Stimulated activated naive CD8-positive, alpha-beta T cell treated with anti-CD3 and anti-CD28 coated beads, Interleukin-15, amount 100 ng/mL, for 72 hours (primary cell): Measurements from ENCODE around the gene YPEL2.
A peak's percentile ranks its signal among the peaks of the same experiment; 100 is the strongest.

Experiments used
- ATAC-seq: fragments of 150-1000 bp; cut with Tn5 transposase; 2 replicates; pipeline ENCODE4 v1.10.0; 2021; ENCODE audit warnings: mild to moderate bottlenecking, moderate library complexity
- DNase-seq, 2 donors: peaks; one replicate each; pipeline ENCODE4 v3.0.0; 2021 to 2022
- H3K27ac Mint-ChIP-seq, 2 donors: one replicate each; pipeline ENCODE4 v1.8.0; 2022; ENCODE audit warnings: mild to moderate bottlenecking in 2 of 2, mixed read lengths in 2 of 2, moderate library complexity in 2 of 2
- H3K27me3 Mint-ChIP-seq: one replicate; pipeline ENCODE4 v1.8.0; 2022; ENCODE audit warnings: mixed read lengths
- H3K4me1 Mint-ChIP-seq: one replicate; pipeline ENCODE4 v1.8.0; 2022; ENCODE audit warnings: mild to moderate bottlenecking, mixed read lengths
- H3K4me3 Mint-ChIP-seq, 2 donors: one replicate each; pipeline ENCODE4 v1.8.0; 2022; ENCODE audit warnings: mild to moderate bottlenecking in 2 of 2, mixed read lengths in 2 of 2, moderate library complexity in 1 of 2
- H3K9me3 Mint-ChIP-seq, 2 donors: one replicate each; pipeline ENCODE4 v1.8.0; 2022; ENCODE audit warnings: mixed read lengths in 2 of 2

YPEL2 gene

DNA sequence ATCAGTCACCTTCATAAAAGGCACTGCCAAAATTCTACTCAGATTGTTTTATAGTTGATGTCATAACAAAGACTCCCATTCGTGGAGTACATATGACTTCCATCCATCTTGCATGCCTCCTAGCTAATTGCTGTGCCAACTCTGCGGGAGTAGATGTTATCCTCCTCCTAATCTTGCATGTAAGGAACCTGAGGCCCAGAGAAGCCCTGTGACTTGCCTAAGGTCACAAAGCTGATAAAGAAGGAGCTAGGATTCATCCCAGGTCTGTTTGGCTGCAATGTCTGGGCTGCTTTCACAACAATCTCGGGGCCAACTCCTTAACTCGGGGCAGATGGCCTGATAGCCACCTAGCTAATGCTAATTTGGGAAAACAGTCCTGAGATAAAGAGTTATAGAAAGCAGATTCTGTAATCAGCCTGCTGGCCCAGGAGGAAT is 87.3 kb downstream of the YPEL2 start:
- no peak for ATAC-seq
- H3K9me3 Mint-ChIP-seq = no peaks in the 10 kb centered on the region

DNA sequence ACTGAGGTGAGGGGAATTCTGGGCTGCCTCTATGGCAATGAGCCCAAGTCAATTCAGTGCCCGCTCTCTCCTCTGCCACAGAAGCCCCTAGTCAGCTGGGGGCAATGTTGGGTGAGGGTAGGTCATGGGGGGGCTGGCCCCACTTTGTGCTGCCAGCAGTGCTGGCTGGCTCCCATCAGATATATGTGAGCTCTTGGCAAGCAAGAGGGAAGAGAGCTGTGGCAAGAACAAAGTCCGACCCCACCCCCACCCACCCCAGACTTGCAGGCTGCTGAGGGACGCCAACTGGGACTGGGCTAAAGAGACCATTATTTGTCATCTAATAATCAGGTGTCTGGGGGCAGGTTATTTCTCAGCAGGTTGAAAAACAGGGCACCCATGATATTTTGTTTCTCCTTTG is 89.4 kb downstream of the YPEL2 start:
- ATAC-seq (no peak), DNase-seq (no peak)
- H3K27me3 Mint-ChIP-seq = no peaks in the 10 kb centered on the region
- H3K4me1 Mint-ChIP-seq = peaks cover 22% of the 10 kb centered on the region
- no peak overlapping the region for H3K4me3 Mint-ChIP-seq
- H3K9me3 Mint-ChIP-seq = no peaks in the 10 kb centered on the region
- H3K27ac Mint-ChIP-seq = no peak overlapping the region

More for the DNA sequence above, 87.3 kb downstream of the YPEL2 start:
- DNase-seq = no peak
- Mint-ChIP-seq H3K27me3 (no peaks in the 10 kb centered on the region), H3K4me3 (no peak overlapping the region), H3K27ac (no peak overlapping the region), H3K4me1 (peaks cover 35% of the 10 kb centered on the region)

DNA sequence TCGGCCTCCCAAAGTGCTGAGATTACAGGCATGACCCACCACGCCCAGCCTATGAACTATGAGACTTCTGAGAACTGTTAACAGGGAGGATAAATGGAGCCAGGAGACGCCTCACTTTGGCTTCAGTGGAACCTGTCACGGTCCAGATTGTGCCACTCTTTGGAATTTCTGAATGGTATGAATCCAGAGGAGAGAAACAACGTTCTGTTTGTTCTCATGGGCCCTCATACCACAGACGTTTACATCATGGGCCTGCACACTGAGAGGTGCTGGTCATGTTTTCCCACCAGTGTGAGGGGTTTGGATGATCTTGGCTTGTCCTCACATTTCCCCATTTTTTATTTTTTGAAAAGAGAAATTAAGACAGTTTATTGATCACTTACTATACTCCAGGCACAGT is 90.3 kb downstream of the YPEL2 start:
- Mint-ChIP-seq H3K27ac (peak overlapping the region; percentile 31 to 72), H3K9me3 (no peaks in the 10 kb centered on the region), H3K27me3 (no peaks in the 10 kb centered on the region), H3K4me3 (no peak overlapping the region), H3K4me1 (peaks cover 21% of the 10 kb centered on the region)
- ATAC-seq (no peak), DNase-seq (no peak)

DNA sequence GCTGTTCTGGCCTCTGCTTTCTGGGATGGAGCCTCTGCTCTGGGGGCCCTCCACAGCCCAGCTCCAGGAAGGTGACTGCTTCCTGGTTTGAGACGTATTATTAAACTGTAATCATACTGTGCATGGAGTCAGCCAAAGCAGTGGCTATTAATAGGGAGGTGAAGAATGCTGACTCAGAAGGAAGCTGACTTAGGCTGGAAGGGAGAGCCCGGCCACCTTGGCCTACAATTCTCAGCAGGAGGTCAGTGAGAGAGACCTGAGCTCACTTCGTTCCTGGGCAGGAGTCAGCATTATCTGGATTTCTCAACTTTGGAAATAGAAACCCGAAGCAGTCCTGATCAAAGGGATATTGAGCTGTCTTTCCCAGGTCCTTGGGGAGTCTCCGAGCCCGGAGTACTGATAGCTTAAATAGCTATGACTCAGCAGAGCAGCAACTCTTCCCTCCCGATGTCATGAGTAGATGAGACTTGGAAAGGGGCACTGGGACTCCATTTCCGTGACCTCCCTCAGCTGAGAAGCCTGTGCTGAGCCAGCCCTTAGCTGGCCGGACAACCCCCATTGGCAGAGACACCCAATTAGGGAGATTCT is 91.8 kb downstream of the YPEL2 start:
- Mint-ChIP-seq H3K9me3 (no peaks in the 10 kb centered on the region), H3K4me3 (no peak overlapping the region), H3K4me1 (peaks cover 27% of the 10 kb centered on the region), H3K27me3 (no peaks in the 10 kb centered on the region), H3K27ac (no peak overlapping the region)
- ATAC-seq (no peak), DNase-seq (no peak)

DNA sequence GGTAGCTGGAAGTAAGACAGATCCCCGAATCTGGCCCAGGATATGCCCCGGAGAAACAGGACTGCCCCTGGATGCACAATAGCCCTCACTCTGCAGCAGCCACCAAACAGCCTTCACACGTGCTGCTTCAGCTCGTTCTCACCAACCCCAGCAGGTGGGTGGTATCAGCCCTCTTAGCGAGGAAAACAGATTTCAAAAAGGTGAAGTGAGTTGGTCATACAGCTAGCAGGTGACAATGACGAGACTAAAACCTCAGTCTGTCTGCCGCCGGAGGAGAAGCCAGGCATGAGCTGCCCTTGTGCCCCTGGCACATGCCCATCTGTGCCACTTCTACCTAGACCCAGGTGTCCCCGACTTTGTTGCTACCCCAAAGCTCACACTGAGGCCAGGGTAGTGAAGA is 92.4 kb downstream of the YPEL2 start:
- H3K4me1 Mint-ChIP-seq = peaks cover 27% of the 10 kb centered on the region
- ATAC-seq = no peak

DNA sequence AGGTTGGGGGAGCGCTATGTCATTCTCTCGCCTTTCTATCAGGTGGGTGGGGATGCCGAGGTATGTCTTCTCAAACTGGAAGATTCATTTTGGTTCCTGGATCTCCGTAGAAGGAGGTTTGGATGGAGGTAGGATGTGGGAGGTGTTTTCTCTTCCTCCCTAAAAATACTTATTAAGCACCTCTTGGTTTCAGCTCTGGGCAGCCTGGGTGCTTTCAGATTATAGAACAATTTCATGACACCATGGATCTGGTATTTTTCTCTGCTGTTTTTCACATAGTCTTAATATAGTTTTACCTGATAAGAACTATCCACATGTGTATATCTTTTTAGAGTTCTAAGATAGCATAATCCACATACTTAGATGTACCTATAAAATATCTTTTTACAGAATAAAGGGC is 92.9 kb downstream of the YPEL2 start:
- H3K27me3 Mint-ChIP-seq = no peaks in the 10 kb centered on the region
- no peaks in the 10 kb centered on the region for H3K9me3 Mint-ChIP-seq
- no peak for ATAC-seq
- H3K27ac Mint-ChIP-seq = no peak overlapping the region
- no peak for DNase-seq
- H3K4me3 Mint-ChIP-seq = no peak overlapping the region
- peaks cover 27% of the 10 kb centered on the region for H3K4me1 Mint-ChIP-seq

More for the DNA sequence above, 92.4 kb downstream of the YPEL2 start:
- H3K27me3 Mint-ChIP-seq = no peaks in the 10 kb centered on the region
- no peaks in the 10 kb centered on the region for H3K9me3 Mint-ChIP-seq
- no peak overlapping the region for H3K27ac Mint-ChIP-seq
- H3K4me3 Mint-ChIP-seq = no peak overlapping the region
- DNase-seq = no peak

DNA sequence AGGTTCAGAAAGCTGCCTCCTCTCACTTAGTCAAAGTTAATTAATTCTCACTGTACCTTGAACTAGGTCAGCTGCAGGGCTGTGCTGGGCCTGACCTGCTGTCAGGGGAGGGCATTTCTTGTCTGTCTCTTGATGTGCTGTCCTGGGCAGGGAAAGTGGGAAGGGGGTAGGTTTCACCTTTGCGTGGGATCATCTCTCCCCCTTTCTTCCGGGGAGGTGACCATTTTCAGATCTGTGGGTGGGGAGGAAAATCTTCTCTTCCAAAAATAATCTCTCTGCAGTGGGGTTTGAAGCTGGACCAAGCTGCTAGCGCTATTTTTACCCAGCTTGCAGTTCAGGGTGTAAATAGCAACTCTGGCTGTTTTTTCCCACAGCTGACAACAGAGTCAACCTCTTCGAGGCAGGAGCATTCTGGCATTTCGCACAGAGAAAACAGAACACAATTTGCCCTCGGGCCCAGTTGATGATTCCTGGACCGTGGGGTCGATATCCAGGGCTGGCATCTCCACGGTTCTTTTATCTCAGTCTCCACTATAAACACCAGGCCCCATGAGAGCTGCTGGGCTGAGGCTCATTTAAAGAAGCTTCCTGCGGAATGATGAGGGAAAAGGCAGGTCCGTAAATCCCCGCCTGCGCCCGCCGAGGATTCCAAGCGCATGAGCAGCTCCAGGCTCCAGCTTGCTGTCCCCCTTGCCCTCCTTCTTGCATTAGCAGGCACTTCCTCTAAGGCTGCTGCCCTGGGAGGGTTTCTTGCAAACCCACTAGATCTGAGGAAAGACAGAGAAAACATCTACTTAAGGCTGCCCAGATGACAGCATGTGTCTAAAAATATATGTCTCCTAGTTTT is 93.9 kb downstream of the YPEL2 start:
- no peak for ATAC-seq
- Mint-ChIP-seq H3K27ac (no peak overlapping the region), H3K9me3 (no peaks in the 10 kb centered on the region), H3K27me3 (no peaks in the 10 kb centered on the region), H3K4me1 (peaks cover 24% of the 10 kb centered on the region), H3K4me3 (no peak overlapping the region)
- no peak for DNase-seq

DNA sequence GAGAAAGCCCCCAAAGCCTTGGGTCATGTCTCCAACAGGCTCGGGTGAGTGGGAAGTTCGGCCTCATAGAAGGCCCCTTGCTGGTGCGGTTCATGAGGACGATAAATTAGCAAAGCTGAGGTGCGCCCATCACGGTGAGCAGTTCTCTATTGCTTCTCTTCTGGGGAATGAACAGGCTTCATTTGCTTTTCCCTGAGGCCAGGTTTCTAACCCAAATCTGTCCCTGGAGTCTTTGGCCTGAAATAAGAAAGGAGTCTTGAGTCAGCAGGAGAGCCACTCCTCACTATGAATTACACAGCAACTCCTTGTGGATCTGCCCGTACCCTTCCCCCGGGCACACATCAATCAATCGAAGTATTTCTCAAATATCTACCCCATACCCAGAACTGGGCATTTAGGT is 94.6 kb downstream of the YPEL2 start:
- H3K27ac Mint-ChIP-seq = no peak overlapping the region
- no peak for DNase-seq
- ATAC-seq = no peak
- no peaks in the 10 kb centered on the region for H3K9me3 Mint-ChIP-seq
- no peaks in the 10 kb centered on the region for H3K27me3 Mint-ChIP-seq
- H3K4me1 Mint-ChIP-seq = peaks cover 22% of the 10 kb centered on the region
- no peak overlapping the region for H3K4me3 Mint-ChIP-seq

DNA sequence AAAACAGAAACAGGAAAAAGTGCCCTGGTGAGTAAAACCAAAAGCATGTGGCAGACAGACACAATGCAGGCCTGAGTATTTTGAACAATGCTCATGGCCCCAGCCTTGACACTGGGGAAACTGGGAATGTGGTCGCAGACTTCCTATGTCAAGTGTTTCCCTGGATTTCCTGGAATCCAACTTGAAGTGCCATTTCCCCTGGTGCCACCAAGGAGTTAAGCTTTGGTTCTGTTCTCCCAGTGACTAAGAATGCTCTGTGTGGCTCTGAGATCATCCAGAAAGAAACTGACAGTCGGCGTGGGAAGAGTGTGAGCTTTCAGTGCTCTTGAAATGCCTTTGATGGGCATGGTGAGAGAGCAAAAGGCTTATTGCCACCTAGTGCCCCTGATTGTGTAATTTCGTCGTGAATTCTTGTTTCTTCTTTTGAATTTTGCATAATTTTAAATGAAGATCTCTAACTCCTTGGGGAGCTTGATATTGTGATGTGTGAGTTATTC is 96.0 kb downstream of the YPEL2 start:
- Mint-ChIP-seq H3K9me3 (peaks cover under 1% of the 10 kb centered on the region in 2 donors), H3K27me3 (no peaks in the 10 kb centered on the region), H3K27ac (no peak overlapping the region), H3K4me3 (peak overlapping the region in 1 of 2 donors; percentile 9), H3K4me1 (peaks cover 29% of the 10 kb centered on the region)
- DNase-seq = peak; percentile 49 to 63
- peak; percentile 99 for ATAC-seq

DNA sequence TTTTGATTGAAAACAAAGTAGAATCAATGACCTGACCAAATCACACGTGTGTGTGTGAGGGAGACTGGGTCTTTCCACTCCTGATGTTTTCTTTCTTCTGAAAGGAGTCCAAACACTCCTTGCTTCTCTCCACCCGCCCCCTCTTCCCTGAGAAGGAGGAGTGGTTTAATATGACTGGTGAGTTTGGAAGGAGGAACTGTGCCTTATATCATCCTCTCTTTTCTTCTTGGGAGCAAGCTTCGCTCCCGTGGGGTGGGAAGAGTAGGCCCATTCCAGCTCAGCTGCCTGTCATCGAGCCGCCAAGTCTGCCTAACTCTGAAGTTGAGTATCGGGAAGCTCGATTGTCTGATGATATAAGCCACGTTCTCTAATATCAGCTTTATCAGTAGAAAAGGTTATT is 96.5 kb downstream of the YPEL2 start:
- Mint-ChIP-seq H3K4me1 (peaks cover 29% of the 10 kb centered on the region), H3K27me3 (no peaks in the 10 kb centered on the region), H3K9me3 (peaks cover 5 to 6% of the 10 kb centered on the region in 2 donors), H3K27ac (no peak overlapping the region), H3K4me3 (no peak overlapping the region)
- no peak for ATAC-seq
- no peak for DNase-seq

DNA sequence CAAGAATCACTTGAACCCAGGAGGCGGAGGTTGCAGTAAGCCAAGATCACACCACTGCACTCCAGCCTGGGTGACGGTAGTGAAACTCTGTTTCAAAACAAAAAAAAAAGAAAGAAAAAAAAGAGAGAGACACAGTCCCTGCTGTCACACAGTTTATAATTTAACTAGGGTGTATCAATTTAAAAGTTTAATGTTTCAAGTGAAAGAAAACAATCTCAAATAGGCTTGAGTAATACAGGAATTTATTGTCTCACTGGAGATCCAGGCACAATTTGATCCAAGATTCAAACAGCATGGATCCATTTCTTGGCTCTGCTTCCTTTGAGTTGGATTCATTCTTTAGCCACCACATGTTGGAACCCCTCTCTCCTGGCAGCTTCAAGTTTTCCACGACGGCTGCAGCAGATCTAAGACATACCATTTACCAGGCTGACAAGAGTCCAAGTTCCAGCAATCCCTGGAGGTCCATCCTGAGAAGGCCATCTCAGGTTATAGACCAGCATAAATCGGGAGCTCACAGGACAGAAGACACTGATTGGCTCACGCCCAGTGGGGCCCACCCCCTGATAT is 97.5 kb downstream of the YPEL2 start:
- peaks cover 29% of the 10 kb centered on the region for H3K4me1 Mint-ChIP-seq
- no peak for ATAC-seq
- H3K27ac Mint-ChIP-seq = peak overlapping the region in 1 of 2 donors; percentile 61
- H3K9me3 Mint-ChIP-seq = peaks cover 5 to 7% of the 10 kb centered on the region in 2 donors
- no peaks in the 10 kb centered on the region for H3K27me3 Mint-ChIP-seq
- no peak for DNase-seq
- no peak overlapping the region for H3K4me3 Mint-ChIP-seq

DNA sequence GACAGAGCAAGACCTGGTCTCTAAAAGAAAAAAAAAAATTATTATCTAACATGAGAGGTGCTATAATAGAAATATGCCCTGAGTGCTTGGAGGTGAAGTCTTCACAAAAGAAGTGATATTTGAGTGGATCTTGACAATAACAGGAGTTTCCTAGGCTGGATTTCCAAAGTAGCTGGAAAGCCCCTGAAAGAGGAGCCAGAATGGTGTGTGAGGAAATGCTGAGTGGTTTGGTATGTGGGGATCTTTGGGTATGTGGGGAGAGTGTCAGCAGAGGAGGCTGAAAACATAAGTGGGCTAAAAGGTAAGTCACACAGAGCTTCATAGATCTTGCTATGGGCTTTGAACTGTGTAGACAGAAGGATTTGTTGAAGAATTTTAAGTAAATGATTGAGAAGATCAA is 100.1 kb downstream of the YPEL2 start:
- Mint-ChIP-seq H3K4me3 (no peak overlapping the region), H3K4me1 (peaks cover 33% of the 10 kb centered on the region), H3K9me3 (peaks cover 5 to 7% of the 10 kb centered on the region in 2 donors), H3K27ac (no peak overlapping the region), H3K27me3 (no peaks in the 10 kb centered on the region)
- DNase-seq (no peak), ATAC-seq (no peak)

DNA sequence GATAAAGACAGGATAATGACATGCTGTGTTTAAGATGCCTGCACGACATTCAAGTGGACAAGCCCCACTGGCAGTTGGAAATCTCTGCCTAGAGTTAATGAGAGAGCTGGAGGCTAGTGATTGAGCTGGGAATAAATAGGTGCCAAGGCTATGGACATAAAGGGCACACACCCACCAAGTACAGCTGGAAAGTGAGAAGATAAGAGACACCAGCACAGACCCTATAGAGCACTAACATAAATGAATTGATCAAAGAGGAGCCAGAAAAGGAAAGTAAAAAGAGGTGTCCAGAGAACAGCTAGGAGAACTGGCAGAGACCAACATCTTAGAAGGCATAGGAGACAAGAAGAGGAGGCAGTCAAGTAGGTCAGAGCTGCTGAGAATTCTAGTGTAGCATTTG is 101.2 kb downstream of the YPEL2 start:
- Mint-ChIP-seq H3K27me3 (no peaks in the 10 kb centered on the region), H3K27ac (no peak overlapping the region)

DNA sequence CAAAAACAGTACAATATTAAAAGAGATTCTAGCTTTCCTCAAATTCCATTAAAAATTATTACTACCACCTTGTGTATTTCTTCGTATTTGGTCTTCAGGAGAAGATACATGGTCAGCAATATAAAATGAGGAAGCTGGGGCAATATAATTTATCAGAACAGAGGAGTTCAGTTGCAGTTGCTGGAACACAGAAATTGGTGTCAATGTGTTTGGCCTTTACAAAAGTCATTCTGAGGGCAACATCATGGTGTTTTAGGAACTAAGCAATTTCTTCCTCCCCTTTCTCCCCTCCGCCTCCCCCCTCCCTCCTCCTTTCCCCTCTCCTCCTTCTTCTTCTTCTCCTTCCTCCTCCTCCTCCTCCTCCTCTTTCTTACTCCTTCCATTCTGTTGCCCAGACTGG is 102.1 kb downstream of the YPEL2 start:
- ATAC-seq = no peak
- H3K27ac Mint-ChIP-seq = no peak overlapping the region

More for the DNA sequence above, 101.2 kb downstream of the YPEL2 start:
- DNase-seq (no peak), ATAC-seq (no peak)
- Mint-ChIP-seq H3K4me3 (no peak overlapping the region), H3K9me3 (peaks cover 5 to 7% of the 10 kb centered on the region in 2 donors), H3K4me1 (peaks cover 27% of the 10 kb centered on the region)

DNA sequence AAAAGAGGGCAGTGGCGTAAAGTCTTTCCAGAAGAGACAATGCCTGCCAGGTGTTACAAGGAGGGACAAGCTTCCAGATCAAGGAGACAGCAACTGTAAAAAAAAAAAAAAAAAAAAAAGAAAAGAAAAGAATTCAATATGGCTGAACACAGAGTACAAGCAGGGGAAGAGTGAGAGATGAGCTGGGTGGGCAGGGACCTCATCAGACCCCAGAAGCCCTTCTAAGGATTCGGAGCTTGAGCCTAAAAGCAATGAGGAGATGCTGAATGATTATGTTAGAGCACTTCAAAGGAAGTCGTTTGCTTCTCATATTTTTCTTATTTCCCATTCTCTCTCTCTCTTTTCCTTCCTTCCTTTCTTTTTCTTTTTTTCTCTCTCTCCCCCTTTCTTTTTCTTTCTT is 103.0 kb downstream of the YPEL2 start:
- Mint-ChIP-seq H3K4me1 (peaks cover 36% of the 10 kb centered on the region), H3K4me3 (no peak overlapping the region), H3K9me3 (peaks cover 5 to 7% of the 10 kb centered on the region in 2 donors), H3K27me3 (no peaks in the 10 kb centered on the region), H3K27ac (peak overlapping the region in 1 of 2 donors; percentile 38)
- ATAC-seq (no peak), DNase-seq (no peak)

More for the DNA sequence above, 102.1 kb downstream of the YPEL2 start:
- DNase-seq = no peak
- Mint-ChIP-seq H3K4me1 (peaks cover 30% of the 10 kb centered on the region), H3K27me3 (no peaks in the 10 kb centered on the region), H3K4me3 (no peak overlapping the region), H3K9me3 (peaks cover 5 to 7% of the 10 kb centered on the region in 2 donors)

DNA sequence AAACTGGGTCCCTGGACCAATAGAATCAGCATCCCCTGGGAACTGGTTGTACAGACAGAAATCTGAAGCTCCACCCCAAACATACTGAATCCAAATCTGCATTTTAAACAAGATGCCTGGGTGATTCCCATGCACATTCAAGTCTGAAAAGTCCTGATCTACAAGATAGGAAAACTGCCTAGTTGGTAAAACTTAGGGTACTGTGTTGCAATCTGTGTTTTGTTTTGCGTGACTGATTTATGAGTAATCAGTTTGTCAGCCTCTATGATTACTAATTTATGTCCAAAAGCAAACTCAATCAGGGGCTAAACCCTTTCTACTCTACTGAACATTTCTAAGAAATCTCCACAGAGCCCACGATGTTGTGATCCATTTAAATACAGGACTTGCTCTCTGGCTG is 103.8 kb downstream of the YPEL2 start:
- Mint-ChIP-seq H3K27me3 (no peaks in the 10 kb centered on the region), H3K27ac (no peak overlapping the region), H3K9me3 (peaks cover 5 to 7% of the 10 kb centered on the region in 2 donors), H3K4me3 (no peak overlapping the region), H3K4me1 (peaks cover 44% of the 10 kb centered on the region)
- ATAC-seq (peak; percentile 92), DNase-seq (no peak)
